Neutrophil (primary cell): Measurements from ENCODE around the gene GDF11.

Source experiments
- H3K27ac ChIP-seq: fragments of 200-600 bp; sonication (generic); 2 replicates; pipeline ENCODE4 v1.5.1; 2016; ENCODE audit warnings: mild to moderate bottlenecking, moderate library complexity
- H3K27me3 ChIP-seq: fragments of 200-600 bp; sonication (generic); 2 replicates; pipeline ENCODE4 v1.6.0; 2016; ENCODE audit warnings: mild to moderate bottlenecking
- H3K36me3 ChIP-seq: fragments of 200-600 bp; sonication (generic); 2 replicates; pipeline ENCODE4 v1.5.1; 2017
- H3K4me1 ChIP-seq, 2 experiments: fragments of 200-600 bp in 1 of 2; sonication (generic) in 1 of 2; 1 replicate in 1 of 2; 2 replicates in 1 of 2; pipeline versions ENCODE4 v1.5.1 to v1.6.1; 2013 to 2016; ENCODE audit warnings: low read depth in 1 of 2, low read length in 1 of 2, mild to moderate bottlenecking in 1 of 2, moderate library complexity in 1 of 2; ENCODE audit not compliant: control insufficient read depth in 1 of 2, insufficient read depth in 1 of 2
- H3K4me3 ChIP-seq, 2 experiments: fragments of 200-600 bp in 1 of 2; sonication (generic) in 1 of 2; 1 replicate in 1 of 2; 2 replicates in 1 of 2; pipeline ENCODE4 v1.5.1; 2013 to 2016; ENCODE audit warnings: low read depth in 1 of 2, low read length in 1 of 2, mild to moderate bottlenecking in 1 of 2, moderate library complexity in 1 of 2
- H3K9me3 ChIP-seq: fragments of 200-600 bp; sonication (generic); 2 replicates; pipeline ENCODE4 v1.5.1; 2016
- TF ChIP-seq, protein P1 (sequence below): fragments of 200-600 bp; sonication (generic); IDR thresholded peaks from 2 replicates; pipeline ENCODE4 v1.5.1; 2016; ENCODE audit warnings: antibody characterized with exemption

The GDF11 gene

GRCh38 chr12:55727643-55728185 is 15.2 kb upstream of the GDF11 start:
- H3K4me1 ChIP-seq, result peaks cover 46 to 49% of the 10 kb centered on the region in 2 experiments
- no peaks in the 10 kb centered on the region for H3K27me3 ChIP-seq
- TF ChIP-seq, protein P1, sequence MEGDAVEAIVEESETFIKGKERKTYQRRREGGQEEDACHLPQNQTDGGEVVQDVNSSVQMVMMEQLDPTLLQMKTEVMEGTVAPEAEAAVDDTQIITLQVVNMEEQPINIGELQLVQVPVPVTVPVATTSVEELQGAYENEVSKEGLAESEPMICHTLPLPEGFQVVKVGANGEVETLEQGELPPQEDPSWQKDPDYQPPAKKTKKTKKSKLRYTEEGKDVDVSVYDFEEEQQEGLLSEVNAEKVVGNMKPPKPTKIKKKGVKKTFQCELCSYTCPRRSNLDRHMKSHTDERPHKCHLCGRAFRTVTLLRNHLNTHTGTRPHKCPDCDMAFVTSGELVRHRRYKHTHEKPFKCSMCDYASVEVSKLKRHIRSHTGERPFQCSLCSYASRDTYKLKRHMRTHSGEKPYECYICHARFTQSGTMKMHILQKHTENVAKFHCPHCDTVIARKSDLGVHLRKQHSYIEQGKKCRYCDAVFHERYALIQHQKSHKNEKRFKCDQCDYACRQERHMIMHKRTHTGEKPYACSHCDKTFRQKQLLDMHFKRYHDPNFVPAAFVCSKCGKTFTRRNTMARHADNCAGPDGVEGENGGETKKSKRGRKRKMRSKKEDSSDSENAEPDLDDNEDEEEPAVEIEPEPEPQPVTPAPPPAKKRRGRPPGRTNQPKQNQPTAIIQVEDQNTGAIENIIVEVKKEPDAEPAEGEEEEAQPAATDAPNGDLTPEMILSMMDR, result no peak
- peak overlapping the region; percentile 69 to 88 for H3K4me3 ChIP-seq
- H3K27ac ChIP-seq, result peak overlapping the region; percentile 95
- H3K36me3 ChIP-seq, result peaks cover 46% of the 10 kb centered on the region
- H3K9me3 ChIP-seq, result no peaks in the 10 kb centered on the region

DNA sequence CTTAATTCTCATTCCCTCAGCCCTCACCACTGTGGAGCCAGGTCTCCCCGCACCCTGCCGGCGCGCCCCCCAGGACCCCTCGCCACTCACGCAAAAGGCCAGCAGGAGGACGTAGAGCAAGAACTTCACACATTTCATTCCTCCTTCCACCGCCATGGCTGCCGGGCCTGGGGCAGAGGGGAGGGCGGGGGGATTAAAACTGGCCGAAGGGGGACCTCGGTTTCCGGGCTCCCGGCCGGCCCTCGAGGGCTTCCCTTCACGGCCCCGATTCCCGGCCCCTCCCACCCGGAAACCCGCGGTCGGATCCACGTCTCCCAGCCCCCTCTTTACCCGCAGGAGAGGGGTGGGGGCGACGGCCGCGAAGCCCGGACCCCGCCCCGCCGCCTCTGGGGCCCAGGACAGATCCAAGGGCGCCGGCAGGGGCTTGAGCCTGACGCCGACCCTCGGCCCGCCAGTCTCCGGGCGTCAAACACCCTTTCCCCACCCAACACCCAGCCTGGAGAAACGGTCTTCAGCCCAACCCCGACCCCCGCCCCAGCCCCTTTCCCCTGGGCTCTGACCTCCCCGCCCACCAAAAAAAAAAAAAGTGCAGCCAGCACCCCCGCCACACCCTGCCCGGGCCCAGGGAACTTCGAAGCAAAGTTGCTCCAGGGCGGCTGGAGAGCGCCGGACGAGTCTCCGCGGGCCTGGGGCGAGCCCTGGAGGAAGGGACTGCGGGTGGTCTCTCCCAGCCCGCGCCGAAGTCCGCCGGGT is 14.6 kb upstream of the GDF11 start:
- no peaks in the 10 kb centered on the region for H3K9me3 ChIP-seq
- TF ChIP-seq, protein P1, result no peak

DNA sequence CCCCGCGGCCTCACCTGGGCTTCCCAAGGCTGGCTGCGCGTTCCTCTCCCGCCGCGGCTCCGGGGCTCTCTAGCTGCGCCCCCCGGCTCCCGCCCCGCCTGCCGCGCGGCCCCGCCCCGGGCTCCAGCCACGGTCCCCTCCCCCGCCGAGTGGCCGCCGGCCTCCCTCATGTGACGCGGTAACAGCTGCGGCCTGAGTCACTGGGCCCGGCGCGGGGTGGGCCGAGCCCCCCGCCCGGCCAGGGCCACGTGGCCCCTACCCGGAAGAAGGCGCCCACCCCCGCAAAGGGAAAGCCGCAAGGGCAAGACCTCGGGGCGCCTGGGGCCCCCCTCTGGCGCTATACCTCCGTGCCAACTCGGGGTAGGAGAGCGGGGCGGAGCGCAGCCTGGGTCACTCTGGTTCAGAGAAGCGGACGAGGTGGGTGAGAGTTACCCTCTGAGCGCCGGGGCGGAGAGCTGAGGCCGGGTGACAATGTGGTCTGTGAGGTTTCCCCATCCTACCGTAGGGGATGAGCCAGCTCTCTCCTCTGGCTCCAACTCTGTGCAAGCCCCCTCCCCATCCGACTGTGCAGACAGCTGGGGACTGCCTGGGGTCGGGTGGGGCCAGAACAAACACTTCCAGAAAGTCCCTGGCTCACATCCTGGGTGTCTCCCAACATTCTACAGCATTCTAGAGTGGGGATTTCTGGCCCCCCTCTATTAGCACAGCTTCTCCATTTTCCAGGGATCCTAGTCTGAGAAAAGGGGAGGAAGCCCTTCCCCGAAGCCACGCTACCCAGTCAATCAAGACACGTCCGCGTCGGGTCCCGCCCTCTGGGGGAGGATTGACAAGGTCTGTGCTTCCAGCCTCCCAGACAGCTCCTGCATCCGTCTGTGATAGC is 13.7 kb upstream of the GDF11 start, which contains the start of gene CD63:
TSS of gene CD63 (minus strand) at position 71 of the 880 bp plus-strand sequence. CDS start 668 bp downstream, outside the sequence.
- TF ChIP-seq, protein P1, result no peak
- H3K27ac ChIP-seq, result peak within 1 kb of the TSS; percentile 95

More for the DNA sequence above, 14.6 kb upstream of the GDF11 start:
- peak overlapping the region; percentile 69 to 88 for H3K4me3 ChIP-seq
- H3K4me1 ChIP-seq, result peaks cover 46 to 49% of the 10 kb centered on the region in 2 experiments
- peak overlapping the region; percentile 95 for H3K27ac ChIP-seq
- H3K27me3 ChIP-seq, result no peaks in the 10 kb centered on the region
- H3K36me3 ChIP-seq, result peaks cover 39% of the 10 kb centered on the region

DNA sequence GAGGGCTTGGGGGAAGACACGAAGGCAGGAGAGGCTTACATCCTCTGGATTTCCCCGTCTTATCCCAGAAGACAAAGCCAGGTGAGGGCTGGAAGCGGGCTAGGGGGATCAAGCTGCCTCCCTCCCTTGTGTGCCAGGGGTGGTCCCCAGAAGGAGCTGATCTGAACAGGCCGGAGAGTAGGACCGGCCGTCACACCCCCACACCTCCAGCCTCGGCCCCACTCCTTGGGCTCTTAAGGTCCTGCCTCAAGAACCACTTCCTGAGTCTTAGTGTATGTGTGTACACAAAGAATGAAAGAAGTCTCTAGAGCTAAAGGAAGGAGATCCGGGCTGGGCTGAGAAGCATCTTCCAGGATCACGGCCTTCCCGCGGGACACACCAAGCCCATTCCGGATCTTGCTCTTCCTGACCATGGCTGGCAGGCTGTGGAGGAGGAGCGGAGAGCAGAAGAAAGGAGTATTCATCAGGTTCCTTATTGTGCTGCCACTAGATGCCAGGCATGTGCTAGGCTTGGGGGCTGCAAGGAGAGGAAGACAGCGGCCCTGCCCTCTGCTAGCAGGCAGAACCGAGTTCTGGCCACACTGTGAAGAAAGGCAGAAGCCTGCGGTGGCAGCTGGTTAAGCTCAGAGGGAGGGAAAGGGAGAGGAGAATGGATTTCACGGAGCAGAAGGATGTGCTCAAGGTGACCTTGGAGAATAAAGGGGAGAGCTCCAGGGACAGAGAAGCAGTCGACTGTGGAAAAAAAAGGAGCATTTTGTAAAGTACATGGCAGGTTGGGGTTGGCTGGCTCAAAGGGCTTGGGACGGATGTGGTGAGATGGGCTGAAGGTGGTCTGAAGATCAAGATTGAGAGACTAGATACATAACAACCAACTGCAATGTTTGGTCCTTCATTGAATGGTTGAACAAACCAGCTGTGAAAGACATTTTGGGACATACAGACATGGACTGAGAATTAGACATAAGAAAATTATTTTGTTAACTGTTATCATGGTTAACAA is 12.8 kb upstream of the GDF11 start:
- Histone ChIP-seq H3K4me3 (peak overlapping the region; percentile 69 to 88), H3K4me1 (peaks cover 33 to 39% of the 10 kb centered on the region in 2 experiments), H3K27ac (peak overlapping the region; percentile 95), H3K9me3 (no peaks in the 10 kb centered on the region), H3K27me3 (no peaks in the 10 kb centered on the region), H3K36me3 (peaks cover 22% of the 10 kb centered on the region)
- TF ChIP-seq, protein P1, result no peak

More for the DNA sequence above, 13.7 kb upstream of the GDF11 start, which contains the start of gene CD63:
- no peaks in the 10 kb centered on the region for H3K9me3 ChIP-seq
- peaks cover 42 to 49% of the 10 kb centered on the region in 2 experiments for H3K4me1 ChIP-seq
- peaks cover 31% of the 10 kb centered on the region for H3K36me3 ChIP-seq
- peak within 1 kb of the TSS; percentile 69 to 88 for H3K4me3 ChIP-seq
- no peaks in the 10 kb centered on the region for H3K27me3 ChIP-seq
